PC-3 (cell line): Measurements from ENCODE around the gene ZNF462.

Experiments used
- EZH2 ChIP-seq: fragments of 300-600 bp; sonication (generic); IDR thresholded peaks from one replicate; pipeline ENCODE4 v1.6.1; 2017; ENCODE audit warnings: antibody characterized with exemption, mild to moderate bottlenecking, low read length; ENCODE audit not compliant: unreplicated experiment
- EZH2phosphoT487 ChIP-seq: fragments of 300-600 bp; sonication (generic); IDR thresholded peaks from 2 replicates; pipeline ENCODE4 v1.6.1; 2018; ENCODE audit warnings: mild to moderate bottlenecking, antibody characterized with exemption, low read length, borderline replicate concordance
- TF ChIP-seq, protein P1 (sequence below): fragments of 300-600 bp; sonication (generic); conservative IDR thresholded peaks from 2 replicates; pipeline ENCODE4 v1.5.1; 2017; ENCODE audit warnings: antibody characterized with exemption, low read depth, mild to moderate bottlenecking, low read length

DNA sequence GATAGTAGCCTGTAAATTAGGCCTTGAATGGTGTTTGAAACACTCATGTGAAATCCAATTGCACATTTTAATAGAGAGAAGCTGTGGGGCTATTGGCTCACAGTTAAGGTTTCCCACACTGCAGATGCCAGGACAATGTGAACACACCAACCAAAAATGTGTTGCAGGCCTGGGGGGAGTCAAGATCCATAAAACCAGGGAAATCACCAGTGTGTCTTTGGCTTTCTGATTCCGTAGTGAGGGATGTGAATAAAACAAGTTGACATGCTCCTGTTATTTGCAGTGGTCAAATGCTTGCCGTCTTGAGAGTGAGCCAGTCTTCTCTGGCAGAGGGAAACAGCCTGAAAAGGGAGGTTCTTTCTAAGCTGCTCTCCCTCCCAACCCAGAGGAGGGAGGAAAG is 79.0 kb downstream of the ZNF462 start:
- TF ChIP-seq, protein P1, sequence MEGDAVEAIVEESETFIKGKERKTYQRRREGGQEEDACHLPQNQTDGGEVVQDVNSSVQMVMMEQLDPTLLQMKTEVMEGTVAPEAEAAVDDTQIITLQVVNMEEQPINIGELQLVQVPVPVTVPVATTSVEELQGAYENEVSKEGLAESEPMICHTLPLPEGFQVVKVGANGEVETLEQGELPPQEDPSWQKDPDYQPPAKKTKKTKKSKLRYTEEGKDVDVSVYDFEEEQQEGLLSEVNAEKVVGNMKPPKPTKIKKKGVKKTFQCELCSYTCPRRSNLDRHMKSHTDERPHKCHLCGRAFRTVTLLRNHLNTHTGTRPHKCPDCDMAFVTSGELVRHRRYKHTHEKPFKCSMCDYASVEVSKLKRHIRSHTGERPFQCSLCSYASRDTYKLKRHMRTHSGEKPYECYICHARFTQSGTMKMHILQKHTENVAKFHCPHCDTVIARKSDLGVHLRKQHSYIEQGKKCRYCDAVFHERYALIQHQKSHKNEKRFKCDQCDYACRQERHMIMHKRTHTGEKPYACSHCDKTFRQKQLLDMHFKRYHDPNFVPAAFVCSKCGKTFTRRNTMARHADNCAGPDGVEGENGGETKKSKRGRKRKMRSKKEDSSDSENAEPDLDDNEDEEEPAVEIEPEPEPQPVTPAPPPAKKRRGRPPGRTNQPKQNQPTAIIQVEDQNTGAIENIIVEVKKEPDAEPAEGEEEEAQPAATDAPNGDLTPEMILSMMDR, result no peak
- TF ChIP-seq EZH2phosphoT487 (no peak), EZH2 (no peak)
